ENCODE data around the gene SLC25A38.

The SLC25A38 gene

GRCh38 chr3:39433642-39434041 lies 50.5 kb downstream of the SLC25A38 start:
- no peak for DNase-seq (ENCODE audit: low spot score)

GRCh38 chr3:39434574-39434973 lies 51.4 kb downstream of the SLC25A38 start:
- no peak for DNase-seq (ENCODE audit: low spot score)

- peak; percentile 19 for DNase-seq (ENCODE audit: low spot score)
Measured at GRCh38 chr3:39435006-39435748, 52.0 kb downstream of the SLC25A38 start.

GRCh38 chr3:39438880-39439279 lies 55.7 kb downstream of the SLC25A38 start:
- no peak for DNase-seq (ENCODE audit: low spot score)

GRCh38 chr3:39440316-39440715 lies 57.1 kb downstream of the SLC25A38 start:
- DNase-seq (ENCODE audit: low spot score): peak; percentile 4

GRCh38 chr3:39443530-39443929 lies 60.4 kb downstream of the SLC25A38 start:
- no peak for DNase-seq (ENCODE audit: low spot score)

GRCh38 chr3:39445927-39446326 lies 62.8 kb downstream of the SLC25A38 start:
- no peak for DNase-seq (ENCODE audit: low spot score)

- no peak for DNase-seq (ENCODE audit: low spot score)
Measured at GRCh38 chr3:39446444-39446843, 63.3 kb downstream of the SLC25A38 start.
